IMR-90 (cell line): ENCODE measurements around the gene KIF13A. TPM values are rescaled to one million over a fixed set of nuclear protein-coding genes. Genes with fewer than 3 reads are reported as not detected.

Experiments used
- ATAC-seq: fragments of 200-7000 bp; cut with Tn5 transposase; 2 replicates; pipeline ENCODE4 v1.9.1; 2020; ENCODE audit warnings: low read depth, mild to moderate bottlenecking, moderate library complexity
- BruUV-seq: library from RNA; stranded (reverse); fragments of 400-500 nt; replicated peaks from 2 replicates; lab custom pipeline; 2021; lab: Mats Ljungman, UMichigan
- CTCF ChIA-PET: fragments of 300-600 bp; formaldehyde crosslinking; extraction: SDS; loops from one replicate; lab custom pipeline; 2021; ENCODE audit warnings: antibody characterized with exemption; lab: Yijun Ruan, JAX
- POLR2A ChIA-PET: fragments of 300-600 bp; sonication (Branson Sonifier 250); formaldehyde crosslinking; loops from one replicate; lab custom pipeline; 2022; ENCODE audit warnings: antibody characterized with exemption; ENCODE audit not compliant: unreplicated experiment; lab: Charles Lee
- DNase-seq: peaks from one replicate; pipeline ENCODE4 v3.0.0; 2013
- H2AFZ ChIP-seq: replicated peaks from 2 replicates; pipeline ENCODE3; 2013; ENCODE audit warnings: low read length, mild to moderate bottlenecking; ENCODE audit not compliant: poor library complexity
- H2AK5ac ChIP-seq: 2 replicates; pipeline ENCODE4 v1.6.1; 2013; ENCODE audit warnings: low read depth, low read length, inconsistent platforms
- H2AK9ac ChIP-seq: replicated peaks from 2 replicates; pipeline ENCODE3; 2013; ENCODE audit warnings: mild to moderate bottlenecking, low read depth, low read length, moderate library complexity; ENCODE audit not compliant: poor library complexity
- H2BK120ac ChIP-seq: 2 replicates; pipeline ENCODE4 v1.6.1; 2013; ENCODE audit warnings: low read depth, low read length, inconsistent platforms
- H2BK15ac ChIP-seq: 3 replicates; pipeline ENCODE4 v1.6.1; 2013; ENCODE audit warnings: low read depth, low read length, inconsistent platforms
- H2BK20ac ChIP-seq: 2 replicates; pipeline ENCODE4 v1.6.1; 2013; ENCODE audit warnings: low read depth, mild to moderate bottlenecking, inconsistent platforms, low read length, moderate library complexity
- H2BK5ac ChIP-seq: 2 replicates; pipeline ENCODE4 v1.6.1; 2013; ENCODE audit warnings: mild to moderate bottlenecking, low read depth, low read length, inconsistent platforms; ENCODE audit not compliant: poor library complexity, severe bottlenecking
- H3K14ac ChIP-seq: replicated peaks from 2 replicates; pipeline ENCODE4 v1.6.1; 2013; ENCODE audit warnings: low read depth, low read length, inconsistent platforms
- H3K18ac ChIP-seq: 2 replicates; pipeline ENCODE4 v1.6.1; 2013; ENCODE audit warnings: low read depth, low read length, control low read depth
- H3K23ac ChIP-seq: 2 replicates; pipeline ENCODE4 v1.6.1; 2013; ENCODE audit warnings: low read depth, low read length, inconsistent platforms
- H3K27ac ChIP-seq: 2 replicates; pipeline ENCODE4 v1.5.1; 2013; ENCODE audit warnings: mild to moderate bottlenecking, control low read depth, low read length; ENCODE audit not compliant: insufficient read depth
- H3K27me3 ChIP-seq: 2 replicates; pipeline ENCODE4 v1.6.1; 2013; ENCODE audit warnings: low read length; ENCODE audit not compliant: control insufficient read depth, insufficient read depth
- H3K36me3 ChIP-seq: 2 replicates; pipeline ENCODE4 v1.6.1; 2013; ENCODE audit warnings: low read length, mixed read lengths; ENCODE audit not compliant: control insufficient read depth, insufficient read depth
- H3K4ac ChIP-seq: 2 replicates; pipeline ENCODE4 v1.6.1; 2013; ENCODE audit warnings: low read depth, low read length, inconsistent platforms
- H3K4me1 ChIP-seq: 2 replicates; pipeline ENCODE4 v1.6.1; 2013; ENCODE audit warnings: low read length, mixed read lengths; ENCODE audit not compliant: control insufficient read depth, insufficient read depth
- H3K4me2 ChIP-seq: 2 replicates; pipeline ENCODE4 v1.6.1; 2013; ENCODE audit warnings: low read depth, mild to moderate bottlenecking, control low read depth, low read length, moderate library complexity
- H3K4me3 ChIP-seq: 2 replicates; pipeline ENCODE4 v1.5.1; 2013; ENCODE audit warnings: low read depth, mild to moderate bottlenecking, control low read depth, low read length, moderate library complexity; ENCODE audit not compliant: insufficient read depth
- H3K56ac ChIP-seq: 2 replicates; pipeline ENCODE4 v1.6.1; 2013; ENCODE audit warnings: low read length, inconsistent platforms; ENCODE audit not compliant: insufficient read depth; ENCODE audit errors: extremely low read depth
- H3K79me1 ChIP-seq, 2 experiments: 2 replicates each; pipeline ENCODE4 v1.6.1; 2013; ENCODE audit warnings: low read length in 2 of 2, inconsistent platforms in 1 of 2, low read depth in 1 of 2
- H3K9ac ChIP-seq: 2 replicates; pipeline ENCODE4 v1.6.1; 2013; ENCODE audit warnings: low read depth, low read length, control low read depth
- H3K9me1 ChIP-seq: 2 replicates; pipeline ENCODE4 v1.6.1; 2013; ENCODE audit warnings: low read length, inconsistent platforms; ENCODE audit not compliant: insufficient read depth
- H3K9me3 ChIP-seq: 2 replicates; pipeline ENCODE4 v1.6.1; 2013; ENCODE audit warnings: low read length; ENCODE audit not compliant: control insufficient read depth, insufficient read depth
- H4K20me1 ChIP-seq: 2 replicates; pipeline ENCODE4 v1.6.1; 2013; ENCODE audit warnings: low read length, inconsistent platforms; ENCODE audit not compliant: insufficient read depth
- H4K5ac ChIP-seq: 2 replicates; pipeline ENCODE4 v1.6.1; 2013; ENCODE audit warnings: mild to moderate bottlenecking, low read depth, low read length, control low read depth
- H4K8ac ChIP-seq, 2 experiments: 2 replicates each; pipeline ENCODE4 v1.6.1; 2013; ENCODE audit warnings: low read depth in 2 of 2, low read length in 2 of 2, control low read depth in 1 of 2, inconsistent platforms in 1 of 2
- H4K91ac ChIP-seq: 2 replicates; pipeline ENCODE4 v1.6.1; 2013; ENCODE audit warnings: low read depth, low read length, inconsistent platforms; ENCODE audit not compliant: insufficient read depth
- CTCF ChIP-seq: conservative IDR thresholded peaks from 2 replicates; pipeline ENCODE4 v1.5.1; 2012; ENCODE audit warnings: mild to moderate bottlenecking, low read depth, low read length, improper control_type of control experiment
- WGBS, 2 experiments: methylation state at CpG; one replicate each; pipeline versions ENCODE4 v1.1.5 to v1.1.7; 2013; ENCODE audit warnings: missing lambda C conversion rate in 2 of 2; ENCODE audit not compliant: insufficient read length in 1 of 2; ENCODE audit errors: extremely low coverage in 2 of 2; 5-methylcytosine and 5-hydroxymethylcytosine counted together
- dilution Hi-C: fragments of 300-500 bp; cut with HindIII; formaldehyde crosslinking; loops from one replicate; pipeline ENCODE4 v1.14.3; 2018; ENCODE audit warnings: low sequenced_read_pairs; ENCODE audit not compliant: unreplicated experiment
- in situ Hi-C: fragments of 300-500 bp; cut with MboI; formaldehyde crosslinking; loops from 3 replicates; pipeline ENCODE4 v1.14.3; 2019; ENCODE audit warnings: low sequenced_read_pairs, inconsistent platforms, mixed read lengths
- intact Hi-C: fragments of 100-400 bp; cut with micrococcal nuclease; formaldehyde crosslinking; loops from 2 replicates; pipeline ENCODE4 v1.10.0; 2022
- polyA plus RNA-seq, 3 experiments: library from polyadenylated mRNA; depleted of rRNA; stranded (reverse); fragments of >200 nt; gene quantifications; 2 replicates each; pipeline ENCODE4 v1.2.3, GENCODE V29; 2012; ENCODE audit warnings: low replicate concordance in 1 of 3
- total RNA-seq: library from RNA; depleted of rRNA; stranded (reverse); fragments of >200 nt; gene quantifications from 2 replicates; pipeline ENCODE4 v1.2.3, GENCODE V29; 2012

KIF13A gene
- total and polyA plus RNA-seq, 2 of the 4 experiments (the other 2 are of a cell fraction): 23.3 to 51.8 TPM

DNA sequence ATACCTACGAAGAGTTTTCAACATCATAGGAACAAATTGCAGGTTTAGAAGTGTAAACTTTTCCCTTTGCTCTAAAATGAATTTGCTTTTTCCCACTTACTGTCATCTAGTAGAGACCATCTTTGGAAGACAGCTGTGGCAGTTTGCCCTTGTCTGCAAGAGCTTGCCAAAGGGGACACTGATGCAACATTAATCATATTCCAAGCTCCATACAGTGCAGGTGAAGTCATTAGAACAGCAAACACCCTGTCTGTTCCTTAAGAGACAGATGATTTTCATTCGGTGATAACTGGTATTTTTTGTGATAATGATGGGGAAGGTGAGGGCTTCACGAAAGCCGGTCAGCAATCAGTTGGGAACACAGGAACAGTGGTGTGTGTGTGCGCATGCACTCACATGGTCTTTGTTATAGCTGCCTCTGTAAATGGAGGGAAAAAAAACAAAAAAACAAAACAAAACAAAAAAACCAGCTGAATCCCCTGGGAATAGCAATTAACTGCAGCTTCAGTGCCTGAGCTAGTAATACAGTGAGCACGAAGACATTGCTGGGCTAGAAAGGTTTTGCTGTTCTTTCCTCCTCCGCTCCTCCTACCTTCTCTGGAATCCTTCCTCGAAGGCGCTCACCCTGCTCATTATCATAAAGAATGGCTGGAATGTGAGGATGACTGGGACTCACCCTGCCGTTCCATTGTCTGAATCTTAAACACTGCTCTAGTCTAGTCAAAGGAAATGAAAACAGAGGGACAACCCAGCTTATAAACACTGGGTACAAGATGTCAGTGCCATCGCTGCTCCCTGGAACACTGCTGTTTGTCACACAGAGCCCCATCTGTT lies 35.2 kb upstream of the KIF13A start:
- CTCF ChIA-PET: interaction anchor here (0.6 to 1.1 kb wide), 4 partner anchors 9 to 60 kb away, joined by 3 to 4 read pairs (median 3); no protein-coding TSS in a partner anchor
- peak; percentile 92 for ATAC-seq
- dilution Hi-C loops (no loop called here), intact Hi-C loops (no loop called here), in situ Hi-C loops (no loop called here)
- DNase-seq: peak; percentile 57
- H2AK5ac ChIP-seq: peak overlapping the region; percentile 52; the same call in 1 of the 2 replicates
- no peaks in the 10 kb centered on the region for H3K9me3 ChIP-seq
- peak overlapping the region; percentile 86 for H2AFZ ChIP-seq
- peak overlapping the region; percentile 46 for H2AK9ac ChIP-seq
- TF ChIP-seq CTCF: no peak
- peak overlapping the region; percentile 71 for H3K4ac ChIP-seq
- H2BK5ac ChIP-seq: peak overlapping the region; percentile 44
- no peak overlapping the region for H3K4me3 ChIP-seq
- H3K27ac ChIP-seq: no peak overlapping the region
- no peak overlapping the region; the same call in 1 of the 2 replicates for H3K9ac ChIP-seq
- POLR2A ChIA-PET: no interaction called here
- peak overlapping the region; percentile 53 for H2BK20ac ChIP-seq
- no peaks in the 10 kb centered on the region for H4K20me1 ChIP-seq
- no peaks in the 10 kb centered on the region; a peak in 1 of 4 replicates for H3K79me1 ChIP-seq
- peak overlapping the region; percentile 39; the same call in 1 of the 2 replicates for H4K91ac ChIP-seq
- peaks cover 7% of the 10 kb centered on the region for H3K4me1 ChIP-seq
- no TSS peak for BruUV-seq
- peak overlapping the region; percentile 90 for H2BK120ac ChIP-seq
- H3K14ac ChIP-seq: peak overlapping the region; percentile 86
- 40% methylated on average over 1 of the region's 11 CpGs; no CpG with 5 or more reads in 1 of the 2 experiments for WGBS, 2 experiments
- H4K5ac ChIP-seq: no peak overlapping the region
- no peaks in the 10 kb centered on the region for H3K27me3 ChIP-seq
- H3K9me1 ChIP-seq: peaks cover 4% of the 10 kb centered on the region; the same call in 1 of the 2 replicates
- peak overlapping the region; percentile 35; the same call in 1 of the 3 replicates for H2BK15ac ChIP-seq
- peak overlapping the region; percentile 76 for H3K4me2 ChIP-seq
- peak overlapping the region in 1 of 2 experiments; percentile 47; a peak in 2 of 4 replicates for H4K8ac ChIP-seq
- H3K18ac ChIP-seq: 0 out of 2 replicates have a peak overlapping the region, but pooled peaks have one; percentile 46
- no peak overlapping the region for H3K56ac ChIP-seq
- peak overlapping the region; percentile 71; the same call in 1 of the 2 replicates for H3K23ac ChIP-seq
- no peaks in the 10 kb centered on the region for H3K36me3 ChIP-seq
